NCI-H510A treated with DMSO at 0.1 percent for 48 hours (cell line): ENCODE measurements around the gene GSG1L.

Experiments
- DNase-seq: peaks from one replicate; lab custom pipeline; 2025; lab: John Stamatoyannopoulos, UW

Gene GSG1L

DNA sequence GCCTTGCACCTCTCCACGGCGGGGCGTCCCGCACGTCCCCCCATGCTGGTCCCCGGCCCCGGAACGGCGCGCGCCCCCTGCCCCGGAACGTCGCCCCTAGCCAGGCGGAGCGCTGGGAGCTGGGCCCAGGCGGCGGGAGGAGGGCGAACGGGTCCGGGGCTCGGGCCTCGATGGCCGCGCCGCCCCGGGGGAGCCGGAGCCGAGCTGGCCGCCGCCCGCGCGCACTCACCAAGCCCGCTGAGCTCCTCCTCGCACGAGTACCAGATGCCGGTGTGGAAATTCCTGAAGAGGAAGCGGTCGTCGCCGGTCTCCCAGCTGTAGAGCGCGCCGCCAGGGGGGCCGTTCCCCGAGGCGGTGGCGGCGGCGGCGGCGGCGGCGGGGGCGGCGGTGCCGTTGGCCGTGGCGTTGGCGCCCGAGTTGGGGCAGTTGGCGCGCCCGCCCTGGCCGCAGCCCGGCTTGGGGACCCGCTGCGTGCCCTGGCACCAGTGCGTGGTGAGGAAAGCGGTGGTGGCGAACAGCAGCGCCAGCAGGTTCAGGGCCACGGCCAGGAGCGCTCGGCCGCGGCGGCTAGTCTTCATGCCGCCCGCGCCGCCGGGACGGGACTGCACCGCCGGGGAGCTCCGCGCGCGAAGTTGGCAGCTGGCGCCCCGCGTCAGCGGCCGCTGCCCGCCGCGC, 530 bp downstream of the GSG1L start:
- DNase-seq: no peak

- DNase-seq: no peak
Observed at GRCh38 chr16:28062261-28062846, 1.2 kb downstream of the GSG1L start.

DNA sequence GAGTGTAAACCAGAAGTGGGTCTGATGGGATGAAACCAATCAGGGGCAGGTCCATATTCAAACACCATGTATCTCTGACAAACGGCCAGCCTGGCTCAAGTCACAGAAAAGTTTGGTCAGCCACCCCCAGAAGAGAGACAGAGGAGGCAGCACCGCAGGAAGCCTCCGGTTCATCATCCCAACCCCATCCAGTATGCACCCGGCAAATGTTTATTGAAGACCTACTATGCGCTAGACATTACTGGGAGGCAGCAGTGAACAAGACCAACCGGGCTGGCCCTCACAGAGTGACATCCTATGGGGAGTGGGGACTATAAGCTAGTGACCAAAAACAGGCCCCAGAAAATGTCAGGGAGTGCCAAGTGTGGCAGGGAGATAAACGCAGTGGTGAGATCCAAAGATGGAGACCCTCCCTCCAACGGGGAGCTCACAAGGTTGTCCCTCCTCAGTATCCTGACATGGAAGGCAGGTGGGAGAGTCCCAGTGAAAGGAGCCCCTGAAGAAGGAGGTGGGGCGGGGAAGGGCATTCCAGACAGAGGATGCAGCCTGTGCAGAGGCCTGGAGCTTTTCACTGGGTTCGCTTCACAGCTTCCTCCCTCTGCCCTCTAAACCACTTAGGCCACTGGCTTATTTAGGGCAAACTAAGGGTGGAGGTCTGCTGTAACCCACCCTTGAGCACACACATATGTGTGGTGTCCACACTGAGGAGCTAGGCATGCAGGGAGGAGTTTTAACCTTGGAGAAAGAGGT, 2.0 kb downstream of the GSG1L start:
- no peak for DNase-seq

- no peak for DNase-seq
Observed at GRCh38 chr16:28059841-28060575, 3.5 kb downstream of the GSG1L start.

DNA sequence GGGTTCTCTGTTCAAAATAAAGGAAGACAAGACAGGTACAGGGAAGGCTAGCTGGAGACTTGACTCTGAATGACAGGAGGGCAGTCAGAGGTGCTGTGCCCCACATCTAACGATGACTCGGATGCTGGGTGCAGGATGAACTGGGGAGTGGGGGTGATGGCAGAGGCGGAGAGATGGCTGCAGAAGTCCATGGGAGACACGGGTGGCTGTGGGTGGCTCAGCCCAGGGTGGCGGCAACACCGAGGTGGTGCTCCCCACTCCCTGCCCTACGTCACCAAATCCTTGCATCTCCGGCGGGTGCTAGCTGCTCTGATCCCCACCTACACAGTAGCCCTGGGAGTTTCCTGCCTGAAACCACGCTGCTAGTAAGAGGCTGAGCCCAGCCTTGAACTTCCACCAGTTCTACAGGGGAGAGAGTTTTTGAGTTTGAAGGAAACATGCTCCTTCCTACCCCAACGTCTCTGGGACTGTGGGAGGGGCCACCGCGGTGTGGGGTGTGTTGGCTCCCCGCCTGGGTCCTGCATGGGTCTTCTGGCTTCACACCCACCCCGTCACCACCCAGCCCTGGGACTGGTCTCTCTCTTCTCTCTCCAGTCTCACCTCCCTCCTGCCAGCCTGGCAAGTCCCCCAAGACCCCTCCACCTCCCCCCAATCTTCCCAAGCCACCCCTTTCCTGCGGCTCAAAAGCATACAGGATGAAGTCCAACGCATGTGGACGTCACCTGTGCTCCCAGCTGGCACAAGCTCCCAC, 4.5 kb downstream of the GSG1L start:
- no peak for DNase-seq

GRCh38 chr16:28057949-28058348, 5.6 kb downstream of the GSG1L start:
- DNase-seq: no peak

GRCh38 chr16:28053461-28053860, 10.1 kb downstream of the GSG1L start:
- DNase-seq: no peak

DNA sequence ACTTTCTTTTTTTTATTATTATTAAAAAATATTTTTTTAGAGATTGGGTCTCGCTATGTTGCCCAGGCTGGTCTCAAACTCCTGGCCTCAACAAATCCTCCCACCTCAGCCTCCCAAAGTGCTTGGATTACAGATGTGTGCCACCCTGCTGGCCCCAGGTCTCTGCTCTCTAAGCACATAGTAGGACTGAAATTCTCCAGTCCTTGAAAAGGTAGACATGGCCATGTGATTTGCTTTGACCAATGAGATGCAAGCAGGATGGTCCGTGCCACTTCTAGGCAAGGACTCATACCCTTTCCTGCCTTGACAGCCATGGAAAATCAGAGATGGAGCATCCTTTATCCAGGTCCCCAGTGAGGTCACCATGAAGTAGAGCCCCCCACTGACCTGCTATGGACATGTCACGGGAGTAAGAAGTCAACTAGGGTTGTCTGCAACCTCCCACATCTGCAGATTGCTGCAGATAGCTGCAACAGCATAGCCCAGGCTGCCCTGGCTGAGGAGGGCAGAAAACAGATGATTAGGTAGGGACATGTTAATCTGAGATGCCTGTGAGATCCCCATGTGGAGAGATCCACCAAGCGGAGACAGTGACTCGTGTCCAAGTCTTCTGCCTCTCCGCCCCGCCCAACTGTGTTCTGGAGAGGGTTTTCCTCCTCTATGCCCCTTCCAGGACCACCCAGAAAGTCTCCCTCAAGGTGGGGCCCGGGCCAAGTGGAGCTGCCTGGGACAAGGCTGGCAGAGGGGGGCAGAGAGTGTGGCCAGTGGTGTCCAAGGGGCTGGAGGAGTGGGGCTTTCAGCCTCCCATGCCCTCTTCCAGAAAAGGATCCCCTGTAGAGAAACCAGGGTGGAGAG, 11.0 kb downstream of the GSG1L start:
- DNase-seq: no peak

DNA sequence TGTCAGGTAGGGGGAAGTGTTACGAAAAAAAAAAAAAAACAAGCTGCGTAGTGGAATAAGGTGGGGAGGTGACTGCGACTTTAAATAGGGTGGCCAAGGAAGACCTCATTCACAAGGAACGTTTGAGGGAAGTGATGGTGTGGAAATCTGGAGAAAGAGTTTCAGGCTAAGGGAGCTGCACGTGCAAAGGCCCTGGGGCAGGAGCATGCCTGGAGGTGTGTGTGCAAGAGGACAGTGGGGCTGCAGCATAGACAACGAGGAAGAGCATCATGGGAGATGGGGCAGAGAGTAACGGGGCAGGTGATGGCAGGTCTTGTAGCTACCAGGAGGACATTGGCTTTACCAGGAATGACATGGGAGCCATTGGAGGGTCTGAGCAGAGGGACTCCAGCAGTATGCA, 12.0 kb downstream of the GSG1L start:
- no peak for DNase-seq

- DNase-seq: no peak
Observed at GRCh38 chr16:28042811-28043210, 20.7 kb downstream of the GSG1L start.

DNA sequence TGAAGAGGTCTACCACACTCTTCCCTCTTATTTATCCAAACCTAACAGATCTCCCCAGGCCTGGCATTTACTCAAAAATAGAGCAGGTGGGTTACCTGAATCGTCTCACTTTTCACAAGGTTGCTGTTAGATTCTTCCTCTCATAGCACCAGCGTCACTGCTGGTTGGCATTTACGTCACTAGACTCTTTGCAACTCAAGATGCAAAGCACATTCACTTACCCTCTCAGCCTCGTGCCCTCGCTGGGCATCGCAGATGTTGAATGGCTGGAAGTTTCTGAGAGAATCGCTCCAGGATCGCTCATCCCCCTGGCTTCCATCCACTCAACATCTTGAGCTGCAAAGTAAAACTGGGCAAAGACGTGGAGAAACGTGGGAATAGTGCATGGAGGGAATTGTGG, 21.9 kb downstream of the GSG1L start:
- no peak for DNase-seq

DNA sequence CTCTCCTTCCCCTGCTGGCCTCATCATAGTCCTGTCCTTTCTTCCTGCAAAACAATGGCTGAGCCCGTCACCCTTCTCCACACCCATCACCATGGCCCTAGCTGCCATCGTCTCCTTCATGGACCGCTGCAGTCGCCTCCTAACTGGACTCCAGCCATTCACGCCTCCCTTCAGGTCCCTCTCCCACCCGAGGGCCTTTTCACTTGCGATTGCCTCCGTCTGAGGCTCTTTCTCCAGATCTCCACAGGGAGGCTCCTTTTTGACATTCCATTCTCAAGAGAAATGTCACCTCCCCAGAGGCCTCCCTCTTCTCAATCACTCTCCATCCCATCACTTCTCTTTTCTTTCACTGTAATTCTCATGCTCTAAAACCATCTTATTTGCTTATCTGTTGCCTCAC, 23.5 kb downstream of the GSG1L start:
- no peak for DNase-seq

DNA sequence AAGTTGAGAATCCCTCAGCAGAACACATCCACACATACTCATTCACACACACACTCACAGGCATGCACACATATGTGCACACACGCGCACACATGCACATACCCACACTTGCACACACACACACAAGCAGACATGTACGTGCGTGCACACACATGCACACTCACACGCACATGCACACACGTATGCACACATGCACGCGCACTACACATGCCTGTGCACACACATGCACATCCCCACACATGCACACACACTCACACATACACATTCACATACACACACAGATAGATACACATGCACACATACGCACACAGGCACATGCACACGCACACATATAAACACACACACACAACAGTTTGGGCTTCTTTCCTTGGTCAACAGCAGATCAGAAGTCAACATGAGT, 24.0 kb downstream of the GSG1L start:
- DNase-seq: no peak

GRCh38 chr16:28038409-28038808, 25.1 kb downstream of the GSG1L start:
- DNase-seq: no peak

- DNase-seq: no peak
Observed at GRCh38 chr16:28035866-28036393, 27.6 kb downstream of the GSG1L start.

GRCh38 chr16:28033870-28034269, 29.6 kb downstream of the GSG1L start:
- no peak for DNase-seq

GRCh38 chr16:28029387-28030002, 34.0 kb downstream of the GSG1L start:
- no peak for DNase-seq

GRCh38 chr16:28027055-28027454, 36.5 kb downstream of the GSG1L start:
- DNase-seq: no peak

DNA sequence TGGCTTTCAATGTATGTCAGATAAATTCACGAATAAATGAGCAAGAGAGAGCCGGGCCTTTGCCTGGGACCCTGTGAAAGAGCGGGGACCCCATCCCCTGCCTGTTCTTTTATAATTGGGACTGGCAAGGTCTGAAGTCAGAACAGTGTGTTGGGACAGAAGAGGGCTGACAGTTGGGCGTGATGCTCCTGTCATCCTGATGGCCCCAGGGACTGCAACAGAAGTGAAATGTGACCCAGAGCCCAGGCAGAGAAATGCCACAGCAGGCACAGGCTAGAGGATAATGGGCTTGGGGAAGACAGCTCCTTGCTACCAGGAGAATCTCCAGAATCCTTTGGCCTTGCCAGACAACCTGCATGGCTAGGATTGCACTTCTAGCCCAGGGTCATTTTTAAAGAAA, 37.9 kb downstream of the GSG1L start:
- DNase-seq: no peak

- DNase-seq: no peak
Observed at GRCh38 chr16:28019218-28019617, 44.3 kb downstream of the GSG1L start.
